Stimulated activated CD4-positive, alpha-beta T cell treated with anti-CD3 and anti-CD28 coated beads, TNF-alpha, amount 100 ng/mL, for 1 hour (primary cell): ENCODE results near the gene GRIP1.

ENCODE experiments used
- DNase-seq, 3 donors: peaks; one replicate each; pipeline ENCODE4 v3.0.0-alpha.2; 2020; ENCODE audit warnings: low read depth in 3 of 3, low spot score in 1 of 3

GRIP1 gene

DNA sequence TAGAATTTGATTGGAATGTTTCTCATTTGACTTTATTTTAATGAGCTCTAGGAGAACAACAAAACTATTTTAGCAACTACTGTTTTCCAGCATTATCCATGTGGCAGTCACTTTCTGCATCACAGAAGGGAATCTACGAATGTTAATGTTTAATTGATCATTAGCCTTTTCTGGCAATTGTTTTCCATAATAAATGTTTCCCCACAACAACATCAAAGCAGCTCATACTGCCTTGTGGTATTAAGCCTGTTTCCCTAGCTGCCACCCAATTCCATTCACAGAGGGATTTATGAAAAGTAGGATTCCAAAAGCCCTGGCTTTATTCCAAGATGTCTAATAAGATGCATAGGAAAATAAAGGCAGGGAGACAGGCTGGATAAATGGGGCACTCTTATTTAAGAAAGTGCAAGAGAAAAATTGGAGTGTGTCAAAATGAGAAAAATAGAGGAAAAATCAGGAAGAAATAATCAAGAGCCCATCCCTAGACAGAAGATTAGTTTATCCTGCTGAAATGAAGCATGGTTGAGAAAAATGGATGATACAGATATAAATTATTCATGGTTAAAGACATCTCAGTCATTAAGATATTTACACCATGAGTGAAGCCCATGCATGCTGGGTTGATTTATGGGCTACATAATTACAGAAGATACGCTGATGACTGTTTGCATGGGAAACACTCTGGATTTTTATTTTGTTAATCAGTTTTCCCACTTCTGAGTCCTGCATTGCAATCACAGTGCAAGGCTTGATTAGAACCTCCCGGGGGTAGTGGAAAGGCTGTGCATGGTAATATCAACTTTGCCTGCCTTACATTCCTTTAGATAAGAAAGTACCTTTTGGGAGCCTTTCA, 196.3 kb downstream of the GRIP1 start:
- no peak for DNase-seq

GRCh38 chr12:66467932-66468331, 210.9 kb downstream of the GRIP1 start:
- DNase-seq = no peak

GRCh38 chr12:66461331-66461730, 217.5 kb downstream of the GRIP1 start:
- DNase-seq = no peak

GRCh38 chr12:66459944-66460482, 218.9 kb downstream of the GRIP1 start:
- DNase-seq = no peak

DNA sequence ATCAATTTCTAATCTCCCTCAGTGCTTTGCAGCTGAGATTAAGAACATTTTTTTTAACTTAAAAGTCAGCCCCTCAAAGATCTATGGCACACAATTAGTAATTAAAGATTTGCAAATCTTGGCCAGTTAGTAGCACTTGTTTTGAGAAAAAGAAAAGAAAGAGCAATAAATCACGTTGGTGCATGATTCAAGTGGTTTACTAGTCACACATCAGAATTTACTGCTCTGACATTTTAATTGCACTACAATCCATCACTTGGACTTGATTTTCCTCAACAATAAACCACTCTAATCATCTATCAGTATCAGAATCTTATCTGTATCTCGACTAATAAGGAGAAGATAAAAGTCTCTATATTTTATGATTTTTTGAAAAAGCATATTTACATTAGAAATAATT, 222.3 kb downstream of the GRIP1 start:
- no peak for DNase-seq

GRCh38 chr12:66453844-66454243, 225.0 kb downstream of the GRIP1 start:
- no peak for DNase-seq

DNA sequence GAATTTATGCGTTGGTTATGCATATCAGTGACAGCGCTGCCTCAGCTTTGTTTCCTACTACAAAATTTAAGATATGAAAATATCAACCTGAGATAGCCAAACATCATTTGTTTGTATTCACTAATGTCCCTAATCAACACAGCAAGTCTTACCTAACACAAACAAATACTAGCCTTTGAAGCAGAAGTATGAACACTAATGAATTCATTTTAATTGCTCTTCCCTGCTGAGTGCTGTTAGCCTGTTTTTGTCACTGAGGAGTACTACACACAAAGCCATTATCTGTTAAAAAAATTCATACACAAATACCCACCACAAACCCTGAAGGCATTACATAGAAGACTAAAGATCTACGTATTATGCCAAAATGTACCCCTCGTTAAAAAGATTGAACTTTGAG, 225.8 kb downstream of the GRIP1 start:
- no peak for DNase-seq

GRCh38 chr12:66449531-66449930, 229.3 kb downstream of the GRIP1 start:
- DNase-seq = no peak

GRCh38 chr12:66447643-66448042, 231.2 kb downstream of the GRIP1 start:
- no peak for DNase-seq

DNA sequence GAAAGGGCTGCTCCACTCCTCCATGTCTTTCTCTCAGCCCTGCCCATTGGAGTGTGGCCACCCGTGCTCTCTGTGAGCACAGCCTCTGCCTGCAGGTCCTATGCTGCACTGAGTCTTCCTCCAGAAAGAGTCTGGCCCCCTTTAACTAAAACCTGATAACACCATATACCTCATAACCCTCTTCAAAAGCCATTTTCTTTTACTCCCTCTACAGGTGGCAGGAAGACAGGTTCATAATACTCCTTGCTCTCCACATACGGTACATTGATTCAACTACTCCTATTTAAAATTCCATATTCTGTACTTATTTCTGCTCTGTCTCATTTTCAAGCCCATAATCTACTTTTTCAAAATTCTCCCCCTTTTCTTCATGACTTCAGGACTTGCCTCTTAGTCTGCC, 232.6 kb downstream of the GRIP1 start:
- no peak for DNase-seq

GRCh38 chr12:66441905-66442559, 236.8 kb downstream of the GRIP1 start:
- no peak for DNase-seq

GRCh38 chr12:66438601-66439000, 240.3 kb downstream of the GRIP1 start:
- DNase-seq = no peak

- DNase-seq = no peak
These were observed 248.8 kb downstream of the GRIP1 start for GRCh38 chr12:66430106-66430505.

GRCh38 chr12:66428870-66429269, 250.0 kb downstream of the GRIP1 start:
- DNase-seq = no peak

GRCh38 chr12:66428261-66428660, 250.6 kb downstream of the GRIP1 start:
- no peak for DNase-seq

DNA sequence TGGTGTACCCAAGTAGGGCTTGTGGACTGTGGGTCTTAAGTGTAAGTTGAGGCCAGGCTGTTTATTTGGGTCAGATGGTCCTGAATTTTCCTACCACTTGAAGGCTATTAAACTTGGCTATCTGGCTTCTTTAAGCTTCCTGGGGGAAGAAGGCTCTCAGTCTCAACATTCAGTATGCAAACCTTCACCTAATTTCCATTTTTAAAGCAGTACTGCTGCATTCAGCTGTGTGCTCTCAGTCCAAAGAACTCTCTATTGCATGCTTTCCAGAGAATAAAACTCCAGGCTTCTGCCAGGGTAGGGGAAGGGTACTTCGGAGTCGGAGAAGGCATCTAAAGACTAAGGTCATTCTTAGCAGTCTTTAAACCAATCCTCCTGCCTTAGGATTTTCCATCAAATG, 252.2 kb downstream of the GRIP1 start:
- DNase-seq = no peak

DNA sequence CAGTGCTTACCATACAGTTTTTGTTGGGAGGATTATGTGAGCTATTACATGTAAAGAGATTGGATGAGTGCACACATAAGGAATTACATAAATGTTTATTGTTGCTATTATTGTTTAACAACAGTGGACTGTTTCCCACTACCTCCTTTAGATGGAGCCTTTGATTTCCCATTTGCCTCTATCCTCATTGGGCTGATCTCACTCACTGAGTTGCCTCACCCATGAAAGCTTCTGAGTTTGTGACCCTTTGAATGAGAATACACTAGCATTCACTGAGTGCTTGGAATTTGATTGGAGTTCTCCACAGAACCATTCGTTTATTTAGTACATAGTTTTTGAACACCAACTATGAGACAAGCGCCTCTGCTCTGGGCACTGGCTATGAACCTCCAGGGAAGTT, 255.6 kb downstream of the GRIP1 start:
- DNase-seq = no peak

DNA sequence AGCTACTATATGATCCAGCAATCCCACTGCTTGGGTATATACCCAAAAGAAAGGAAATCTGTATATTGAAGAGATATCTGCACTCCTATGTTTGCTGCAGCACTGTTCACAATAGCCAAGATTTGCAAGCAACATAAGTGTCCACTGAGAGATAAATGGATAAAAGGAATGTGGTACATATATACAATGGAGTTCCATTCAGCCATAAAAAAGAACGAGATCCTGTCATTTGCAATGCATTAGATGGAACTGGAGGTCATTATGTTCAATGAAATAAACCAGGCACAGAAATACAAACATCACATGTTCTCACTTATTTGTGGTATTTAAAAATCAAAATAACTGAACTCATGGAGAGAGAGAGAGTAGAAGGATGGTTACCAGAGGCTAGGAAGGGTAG, 260.0 kb downstream of the GRIP1 start:
- no peak for DNase-seq

GRCh38 chr12:66417217-66417616, 261.7 kb downstream of the GRIP1 start:
- no peak for DNase-seq

DNA sequence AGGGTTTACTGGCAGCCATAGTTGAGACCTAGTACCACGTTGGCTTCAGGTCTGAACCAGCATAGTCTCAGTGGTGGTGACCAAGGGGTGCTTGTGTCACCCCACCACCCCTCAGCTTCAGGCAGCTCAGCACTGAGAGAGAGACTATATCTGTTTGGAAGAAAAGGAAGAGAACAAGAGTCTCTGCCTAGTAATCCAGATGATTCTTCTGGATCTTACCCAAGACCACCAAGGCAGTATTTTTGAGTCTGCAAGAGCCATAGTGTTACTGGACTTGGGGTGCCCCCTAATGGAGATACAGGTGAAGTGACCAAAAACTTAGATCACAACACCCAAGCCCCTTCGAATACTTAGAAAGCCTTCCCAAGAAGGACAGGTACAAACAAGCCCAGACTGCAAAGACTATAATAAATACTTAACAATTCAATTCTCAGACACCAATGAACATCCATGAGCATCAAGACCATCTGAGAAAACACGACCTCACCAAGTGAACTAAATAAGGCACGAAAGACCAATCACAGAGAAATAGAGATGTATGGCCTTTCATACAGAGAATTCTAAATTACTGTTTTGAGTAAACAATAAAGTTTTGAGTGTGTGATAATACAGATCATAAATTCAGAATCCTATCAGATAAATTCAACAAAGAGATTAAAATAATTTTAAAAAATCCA, 269.5 kb downstream of the GRIP1 start:
- no peak for DNase-seq

GRCh38 chr12:66405395-66405794, 273.5 kb downstream of the GRIP1 start:
- DNase-seq = no peak

DNA sequence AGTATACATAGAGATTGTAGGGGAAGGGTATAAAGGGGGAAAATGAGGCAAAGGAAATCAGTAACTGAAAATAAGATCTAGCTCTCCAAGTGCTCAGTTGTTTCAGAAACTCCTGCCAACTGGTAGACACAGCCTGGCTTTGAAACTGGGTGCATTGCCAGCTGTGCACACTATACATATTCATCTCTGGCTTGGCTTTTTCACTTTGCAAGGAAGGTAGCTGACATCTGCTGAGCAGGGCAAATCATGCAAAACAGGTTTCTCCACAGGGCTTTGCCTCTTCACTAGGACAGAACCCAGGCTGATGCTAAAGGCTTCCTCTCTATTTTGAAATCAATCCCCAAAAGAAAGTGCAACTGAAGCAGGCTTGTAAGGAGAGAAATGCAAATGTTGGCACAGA, 275.1 kb downstream of the GRIP1 start:
- DNase-seq = no peak
